Nephron progenitor cell (in vitro differentiated cells): ENCODE results near the gene RNF213.
"Not testable (repeated sequence)": the region's sequence is repeated elsewhere in the genome, so short reads cannot be mapped to it uniquely, and the experiment has no call there.

Experiments
- DNase-seq: peaks from one replicate; pipeline ENCODE4 v3.0.0; 2021
- H3K27ac Mint-ChIP-seq: 2 replicates; pipeline ENCODE4 v1.8.0; 2021; ENCODE audit warnings: mild to moderate bottlenecking, moderate library complexity, mixed read lengths
- H3K27me3 Mint-ChIP-seq: 2 replicates; pipeline ENCODE4 v1.8.0; 2021; ENCODE audit warnings: mild to moderate bottlenecking, low read depth, mixed read lengths; ENCODE audit not compliant: poor library complexity
- H3K36me3 Mint-ChIP-seq: 2 replicates; pipeline ENCODE4 v1.8.0; 2021; ENCODE audit warnings: low read depth, mixed read lengths
- H3K4me1 Mint-ChIP-seq: 2 replicates; pipeline ENCODE4 v1.8.0; 2021; ENCODE audit warnings: mixed read lengths
- H3K4me3 Mint-ChIP-seq: 2 replicates; pipeline ENCODE4 v1.8.0; 2021; ENCODE audit warnings: mild to moderate bottlenecking, moderate library complexity, mixed read lengths
- H3K9me3 Mint-ChIP-seq: 2 replicates; pipeline ENCODE4 v1.8.0; 2021; ENCODE audit warnings: mild to moderate bottlenecking, moderate library complexity, mixed read lengths
- TF ChIP-seq, protein P1 (sequence below): fragments of 200-600 bp; sonication (generic); IDR thresholded peaks from 2 replicates; pipeline ENCODE4 v1.5.0; 2021; ENCODE audit warnings: antibody characterized with exemption

The RNF213 gene

DNA sequence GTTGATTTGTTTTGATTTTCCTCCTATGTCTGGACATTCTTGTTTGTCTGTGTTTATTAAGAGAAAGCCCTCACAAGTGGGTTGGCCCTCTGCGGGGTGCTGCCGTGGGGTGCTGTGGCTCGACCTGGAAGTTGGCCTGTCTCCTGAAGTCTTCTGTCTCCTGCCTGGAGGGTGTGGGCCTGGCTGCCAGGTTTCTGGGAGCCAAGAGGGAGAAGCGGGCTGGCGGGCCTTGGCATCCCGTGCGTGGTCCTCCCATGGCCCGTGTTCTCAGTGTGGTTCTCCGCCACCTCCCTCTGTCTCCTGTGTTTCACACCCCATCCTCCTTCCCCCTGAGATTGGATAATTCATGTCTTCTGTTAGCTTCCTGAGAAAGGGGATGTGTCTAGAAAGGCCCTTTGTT lies 69.6 kb downstream of the RNF213 start:
- DNase-seq: no peak
- Mint-ChIP-seq H3K9me3 (no peaks in the 10 kb centered on the region), H3K27ac (no peak overlapping the region), H3K27me3 (no peaks in the 10 kb centered on the region), H3K4me1 (peaks cover 17% of the 10 kb centered on the region), H3K4me3 (no peak overlapping the region), H3K36me3 (peaks cover 66% of the 10 kb centered on the region)
- TF ChIP-seq, protein P1, sequence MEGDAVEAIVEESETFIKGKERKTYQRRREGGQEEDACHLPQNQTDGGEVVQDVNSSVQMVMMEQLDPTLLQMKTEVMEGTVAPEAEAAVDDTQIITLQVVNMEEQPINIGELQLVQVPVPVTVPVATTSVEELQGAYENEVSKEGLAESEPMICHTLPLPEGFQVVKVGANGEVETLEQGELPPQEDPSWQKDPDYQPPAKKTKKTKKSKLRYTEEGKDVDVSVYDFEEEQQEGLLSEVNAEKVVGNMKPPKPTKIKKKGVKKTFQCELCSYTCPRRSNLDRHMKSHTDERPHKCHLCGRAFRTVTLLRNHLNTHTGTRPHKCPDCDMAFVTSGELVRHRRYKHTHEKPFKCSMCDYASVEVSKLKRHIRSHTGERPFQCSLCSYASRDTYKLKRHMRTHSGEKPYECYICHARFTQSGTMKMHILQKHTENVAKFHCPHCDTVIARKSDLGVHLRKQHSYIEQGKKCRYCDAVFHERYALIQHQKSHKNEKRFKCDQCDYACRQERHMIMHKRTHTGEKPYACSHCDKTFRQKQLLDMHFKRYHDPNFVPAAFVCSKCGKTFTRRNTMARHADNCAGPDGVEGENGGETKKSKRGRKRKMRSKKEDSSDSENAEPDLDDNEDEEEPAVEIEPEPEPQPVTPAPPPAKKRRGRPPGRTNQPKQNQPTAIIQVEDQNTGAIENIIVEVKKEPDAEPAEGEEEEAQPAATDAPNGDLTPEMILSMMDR: no peak

DNA sequence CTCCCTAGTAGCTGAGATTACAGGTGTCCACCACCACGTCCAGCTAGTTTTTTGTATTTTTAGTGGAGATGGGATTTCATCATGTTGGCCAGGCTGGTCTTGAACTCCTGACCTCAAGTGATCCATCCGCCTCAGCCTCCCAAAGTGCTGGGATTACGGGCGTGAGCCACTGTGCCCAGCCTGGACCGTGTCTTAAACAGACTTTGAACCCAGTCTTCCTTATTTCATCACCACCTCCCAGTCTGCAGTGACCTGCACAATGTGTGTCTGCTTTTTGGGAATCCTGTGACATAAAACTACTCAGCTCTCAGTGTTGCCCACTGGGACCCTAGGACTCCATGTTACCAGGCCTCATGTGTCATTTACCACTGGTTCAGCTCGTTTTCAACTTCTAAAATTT lies 70.3 kb downstream of the RNF213 start:
- not testable (repeated sequence) for H3K4me3 Mint-ChIP-seq, H3K27ac Mint-ChIP-seq, H3K27me3 Mint-ChIP-seq, DNase-seq, H3K9me3 Mint-ChIP-seq
- H3K36me3 Mint-ChIP-seq: peaks cover 67% of the 10 kb centered on the region
- peaks cover 17% of the 10 kb centered on the region for H3K4me1 Mint-ChIP-seq

DNA sequence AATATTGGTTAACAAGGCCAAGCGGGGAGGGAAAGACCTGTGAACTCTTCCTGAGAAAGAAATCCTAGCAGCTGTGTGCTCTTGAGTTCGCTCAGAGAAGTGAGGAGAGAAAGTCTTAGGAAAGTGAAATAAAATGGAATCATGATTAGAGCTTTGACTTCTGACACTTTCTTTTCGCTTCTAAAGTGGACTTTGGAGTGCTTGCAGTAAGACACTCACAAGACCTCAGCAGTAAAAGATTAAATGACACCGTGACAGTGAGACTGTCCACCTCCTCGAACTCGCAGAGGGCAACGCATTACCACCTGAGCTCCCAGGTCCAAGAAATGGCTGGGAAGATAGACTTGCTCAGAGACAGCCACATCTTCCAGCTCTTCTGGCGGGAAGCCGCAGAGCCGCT lies 71.2 kb downstream of the RNF213 start:
- DNase-seq: no peak
- peaks cover 60% of the 10 kb centered on the region for H3K36me3 Mint-ChIP-seq
- peak overlapping the region; percentile 65 for H3K27ac Mint-ChIP-seq
- H3K4me1 Mint-ChIP-seq: peaks cover 17% of the 10 kb centered on the region
- H3K27me3 Mint-ChIP-seq: no peaks in the 10 kb centered on the region
- no peak overlapping the region for H3K4me3 Mint-ChIP-seq
- H3K9me3 Mint-ChIP-seq: no peaks in the 10 kb centered on the region
- TF ChIP-seq, protein P1: no peak

DNA sequence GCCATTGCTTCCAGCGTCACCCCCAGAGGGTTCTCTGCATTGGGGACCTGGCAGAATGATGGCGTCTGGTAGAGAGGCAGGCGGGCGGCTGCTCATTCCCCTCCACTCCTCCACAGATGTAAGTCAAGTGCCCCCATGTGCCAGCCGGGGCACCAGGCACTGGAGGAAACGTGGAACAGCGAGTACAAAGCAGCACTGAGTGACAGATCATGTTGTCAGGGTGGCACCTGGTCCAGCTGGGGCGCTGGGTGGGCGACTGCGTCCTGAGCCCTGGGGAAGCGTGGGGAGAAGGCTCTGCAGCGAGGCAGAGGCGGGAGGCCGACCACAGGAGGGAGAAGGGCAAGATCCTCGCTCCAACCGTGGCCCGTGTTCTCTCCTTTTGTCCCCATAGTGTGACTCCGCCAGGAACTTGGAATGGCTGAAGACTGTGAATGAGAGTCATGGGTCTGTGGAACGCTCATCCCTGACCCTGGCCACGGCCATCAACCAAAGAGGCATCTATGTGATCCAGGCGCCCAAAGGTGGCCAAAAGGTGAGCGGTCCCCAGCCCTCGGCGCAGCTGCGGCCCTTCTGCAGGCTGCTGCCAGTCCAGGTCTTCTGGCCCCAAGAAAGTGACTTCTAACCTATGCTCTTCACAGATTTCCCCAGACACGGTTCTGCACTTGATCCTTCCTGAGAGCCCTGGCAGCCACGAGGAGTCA lies 76.7 kb downstream of the RNF213 start:
- TF ChIP-seq, protein P1: no peak
- no peaks in the 10 kb centered on the region for H3K27me3 Mint-ChIP-seq
- DNase-seq: no peak
- H3K4me3 Mint-ChIP-seq: no peak overlapping the region
- peaks cover 30% of the 10 kb centered on the region for H3K36me3 Mint-ChIP-seq
- H3K4me1 Mint-ChIP-seq: no peaks in the 10 kb centered on the region
- H3K27ac Mint-ChIP-seq: peak overlapping the region; percentile 16
- no peaks in the 10 kb centered on the region for H3K9me3 Mint-ChIP-seq

DNA sequence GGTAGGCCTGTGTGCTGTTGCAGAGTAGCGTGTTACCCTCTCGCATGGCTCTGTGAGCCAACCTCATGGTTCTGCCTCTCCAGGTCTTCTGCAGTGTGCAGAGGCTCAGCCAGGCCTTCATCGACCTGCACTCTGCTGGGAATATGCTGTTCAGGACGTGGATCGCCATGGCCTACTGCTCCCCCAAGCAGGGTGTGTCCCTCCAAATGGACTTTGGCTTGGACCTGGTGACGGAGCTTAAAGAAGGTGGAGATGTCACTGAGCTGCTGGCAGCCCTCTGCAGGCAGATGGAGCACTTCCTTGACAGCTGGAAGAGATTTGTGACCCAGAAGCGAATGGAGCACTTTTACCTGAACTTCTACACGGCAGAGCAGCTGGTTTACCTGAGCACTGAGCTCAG lies 78.5 kb downstream of the RNF213 start:
- no peak overlapping the region for H3K27ac Mint-ChIP-seq
- no peaks in the 10 kb centered on the region for H3K9me3 Mint-ChIP-seq
- H3K4me1 Mint-ChIP-seq: no peaks in the 10 kb centered on the region
- peaks cover 32% of the 10 kb centered on the region for H3K36me3 Mint-ChIP-seq
- TF ChIP-seq, protein P1: no peak
- DNase-seq: no peak
- H3K27me3 Mint-ChIP-seq: peaks cover 3% of the 10 kb centered on the region
- no peak overlapping the region for H3K4me3 Mint-ChIP-seq

DNA sequence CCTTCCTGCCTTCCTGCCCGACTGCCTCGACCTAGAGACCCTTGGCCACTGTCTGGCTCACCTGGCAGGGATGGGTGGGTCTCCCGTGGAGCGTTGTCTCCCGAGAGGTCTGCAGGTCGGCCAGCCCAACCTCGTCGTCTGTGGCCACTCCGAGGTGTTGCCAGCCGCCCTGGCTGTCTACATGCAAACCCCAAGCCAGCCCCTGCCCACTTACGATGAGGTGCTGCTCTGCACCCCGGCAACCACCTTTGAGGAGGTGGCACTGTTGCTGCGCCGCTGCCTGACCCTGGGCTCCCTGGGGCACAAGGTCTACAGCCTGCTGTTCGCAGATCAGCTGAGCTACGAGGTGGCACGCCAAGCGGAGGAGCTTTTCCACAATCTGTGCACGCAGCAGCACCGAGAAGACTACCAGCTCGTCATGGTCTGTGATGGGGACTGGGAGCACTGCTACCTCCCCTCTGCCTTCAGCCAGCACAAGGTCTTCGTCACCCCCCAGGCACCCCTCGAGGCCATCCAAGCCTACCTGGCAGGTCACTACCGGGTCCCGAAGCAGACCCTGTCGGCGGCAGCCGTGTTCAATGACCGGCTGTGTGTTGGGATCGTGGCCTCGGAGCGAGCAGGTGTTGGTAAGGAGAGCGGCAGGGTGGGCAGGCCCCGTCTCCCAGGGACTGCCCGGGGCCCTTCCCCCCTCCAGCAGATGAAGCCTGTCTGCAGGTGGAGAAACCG lies 79.2 kb downstream of the RNF213 start:
- Mint-ChIP-seq H3K4me1 (no peaks in the 10 kb centered on the region), H3K9me3 (no peaks in the 10 kb centered on the region), H3K27ac (no peak overlapping the region), H3K27me3 (peaks cover 3% of the 10 kb centered on the region), H3K4me3 (no peak overlapping the region), H3K36me3 (peaks cover 36% of the 10 kb centered on the region)
- TF ChIP-seq, protein P1: no peak
- no peak for DNase-seq
